HepG2 (cell line): ENCODE data around the gene CYP4F8.

Experiments
- GABPA ChIP-seq, 2 experiments: IDR thresholded peaks; 2 replicates each; pipeline ENCODE4 v1.6.1; 2011 to 2016; ENCODE audit warnings: low read depth in 2 of 2, low read length in 1 of 2, missing biosample characterization in 1 of 2, missing genetic modification characterization in 1 of 2
- SOX6 ChIP-seq, 2 experiments: fragments of 450-650 bp in 1 of 2; sonication (generic) in 1 of 2; formaldehyde crosslinking in 1 of 2; IDR thresholded peaks; 2 replicates each; pipeline versions ENCODE4 v1.4.0 to v1.6.1; 2017 to 2020; ENCODE audit warnings: antibody characterized with exemption in 1 of 2, mild to moderate bottlenecking in 1 of 2, missing genetic modification reagents in 1 of 2
- ZKSCAN1 ChIP-seq: fragments of 150-350 bp; IDR thresholded peaks from 2 replicates; pipeline ENCODE4 v1.6.1; 2014; ENCODE audit warnings: low read length
- ZNF660 ChIP-seq: sonication (generic); formaldehyde crosslinking; IDR thresholded peaks from 2 replicates; pipeline ENCODE4 v1.5.1; 2020; ENCODE audit warnings: mild to moderate bottlenecking, low read depth, missing genetic modification reagents, borderline replicate concordance
- ZNF761 ChIP-seq: sonication (generic); formaldehyde crosslinking; conservative IDR thresholded peaks from 2 replicates; pipeline ENCODE4 v1.4.0; 2020; ENCODE audit warnings: mild to moderate bottlenecking, missing genetic modification reagents
- ZNF766 ChIP-seq: sonication (generic); formaldehyde crosslinking; IDR thresholded peaks from 2 replicates; pipeline ENCODE4 v1.5.0; 2020; ENCODE audit warnings: missing genetic modification reagents, borderline replicate concordance
- TF ChIP-seq, protein P1 (sequence below): sonication (generic); formaldehyde crosslinking; IDR thresholded peaks from 2 replicates; pipeline ENCODE4 v1.5.0; 2020; ENCODE audit warnings: mild to moderate bottlenecking, missing genetic modification reagents, moderate library complexity

DNA sequence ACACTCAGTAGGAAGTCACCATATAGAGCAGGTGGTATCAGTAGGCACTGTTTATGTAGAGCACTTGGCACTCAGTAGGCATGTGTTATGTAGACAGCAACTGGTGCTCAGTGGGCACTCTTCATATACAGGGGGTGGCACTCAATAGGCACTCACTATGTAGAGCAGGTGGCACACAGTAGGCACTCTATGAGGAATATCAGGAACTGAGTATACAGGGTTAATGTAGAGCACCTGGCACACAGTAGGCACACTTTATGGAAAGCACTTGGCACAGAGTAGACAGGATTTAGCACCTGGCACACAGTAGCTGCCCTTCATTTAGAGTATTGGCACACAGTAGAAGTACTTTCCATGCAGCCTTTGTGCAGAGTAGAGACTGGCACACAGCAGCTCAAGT, 24.6 kb downstream of the CYP4F8 start:
- TF ChIP-seq, protein P1, sequence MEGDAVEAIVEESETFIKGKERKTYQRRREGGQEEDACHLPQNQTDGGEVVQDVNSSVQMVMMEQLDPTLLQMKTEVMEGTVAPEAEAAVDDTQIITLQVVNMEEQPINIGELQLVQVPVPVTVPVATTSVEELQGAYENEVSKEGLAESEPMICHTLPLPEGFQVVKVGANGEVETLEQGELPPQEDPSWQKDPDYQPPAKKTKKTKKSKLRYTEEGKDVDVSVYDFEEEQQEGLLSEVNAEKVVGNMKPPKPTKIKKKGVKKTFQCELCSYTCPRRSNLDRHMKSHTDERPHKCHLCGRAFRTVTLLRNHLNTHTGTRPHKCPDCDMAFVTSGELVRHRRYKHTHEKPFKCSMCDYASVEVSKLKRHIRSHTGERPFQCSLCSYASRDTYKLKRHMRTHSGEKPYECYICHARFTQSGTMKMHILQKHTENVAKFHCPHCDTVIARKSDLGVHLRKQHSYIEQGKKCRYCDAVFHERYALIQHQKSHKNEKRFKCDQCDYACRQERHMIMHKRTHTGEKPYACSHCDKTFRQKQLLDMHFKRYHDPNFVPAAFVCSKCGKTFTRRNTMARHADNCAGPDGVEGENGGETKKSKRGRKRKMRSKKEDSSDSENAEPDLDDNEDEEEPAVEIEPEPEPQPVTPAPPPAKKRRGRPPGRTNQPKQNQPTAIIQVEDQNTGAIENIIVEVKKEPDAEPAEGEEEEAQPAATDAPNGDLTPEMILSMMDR (CRISPR knock-in tag) = no peak
- no peak for TF ChIP-seq ZNF766 (CRISPR knock-in tag)
- peak; percentile 79 for TF ChIP-seq ZKSCAN1
- no peak for TF ChIP-seq ZNF761 (CRISPR knock-in tag)
- no peak for TF ChIP-seq ZNF660 (CRISPR knock-in tag)
- no peak for TF ChIP-seq SOX6 (IDR thresholded peaks at IDR 0.05)
- TF ChIP-seq SOX6 (CRISPR knock-in tag; IDR thresholded peaks at IDR 0.05) = no peak
- TF ChIP-seq GABPA (IDR thresholded peaks at IDR 0.05; ENCODE audit: low read depth, low read length) = no peak
- TF ChIP-seq GABPA (CRISPR knock-in tag; IDR thresholded peaks at IDR 0.05; ENCODE audit: low read depth) = no peak
